GM21360 (cell line): Measurements from ENCODE around the gene EFR3B.
"Not testable (repeated sequence)": the region's sequence is repeated elsewhere in the genome, so short reads cannot be mapped to it uniquely, and the experiment has no call there.

ENCODE experiments used
- ATAC-seq: cut with Tn5 transposase; IDR thresholded peaks from one replicate; pipeline ENCODE4 v1.9.1; 2021; ENCODE audit warnings: mild to moderate bottlenecking, moderate library complexity; ENCODE audit not compliant: unreplicated experiment

EFR3B gene

DNA sequence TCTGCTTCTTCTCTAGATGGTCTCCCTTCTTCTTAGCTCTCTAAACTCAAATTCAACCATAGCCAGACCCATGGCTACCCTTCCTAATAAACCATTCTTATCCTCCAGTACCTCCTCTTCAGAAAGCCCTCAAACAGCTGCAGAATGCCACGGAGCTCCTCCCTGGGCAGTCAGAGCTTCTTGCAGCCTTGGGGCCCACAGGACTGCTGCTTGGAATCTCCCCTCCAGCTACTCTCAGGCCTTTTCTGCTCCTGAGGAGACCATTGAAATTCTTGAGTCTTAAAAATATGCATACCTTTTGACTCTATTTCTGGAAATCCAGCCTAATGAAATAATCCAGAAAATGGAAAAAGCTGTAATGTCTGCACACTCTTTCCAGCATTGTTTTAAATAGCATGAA lies 30.7 kb downstream of the EFR3B start:
- no peak for ATAC-seq

DNA sequence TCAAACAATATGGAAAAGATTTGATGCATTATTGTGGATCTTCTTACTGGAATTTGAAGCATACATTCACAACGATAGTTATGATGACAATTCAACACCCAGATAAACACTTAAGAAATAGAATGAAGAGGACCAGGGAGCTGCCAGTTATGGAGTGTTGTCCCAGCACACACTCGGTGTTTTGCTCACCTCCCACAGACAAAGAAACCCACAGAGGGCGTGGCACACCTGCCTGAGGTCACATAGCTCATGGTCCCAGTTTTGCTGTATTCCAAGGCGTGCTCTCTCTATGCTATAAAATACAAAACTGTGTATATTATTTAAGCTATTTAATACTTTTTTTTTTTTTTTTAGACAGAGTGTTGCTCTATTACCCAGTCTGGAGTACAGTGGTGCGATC lies 31.1 kb downstream of the EFR3B start:
- no peak for ATAC-seq

- no peak for ATAC-seq
Measured at GRCh38 chr2:25073914-25074313, 32.0 kb downstream of the EFR3B start.

- no peak for ATAC-seq
Measured at GRCh38 chr2:25074826-25075225, 33.0 kb downstream of the EFR3B start.

DNA sequence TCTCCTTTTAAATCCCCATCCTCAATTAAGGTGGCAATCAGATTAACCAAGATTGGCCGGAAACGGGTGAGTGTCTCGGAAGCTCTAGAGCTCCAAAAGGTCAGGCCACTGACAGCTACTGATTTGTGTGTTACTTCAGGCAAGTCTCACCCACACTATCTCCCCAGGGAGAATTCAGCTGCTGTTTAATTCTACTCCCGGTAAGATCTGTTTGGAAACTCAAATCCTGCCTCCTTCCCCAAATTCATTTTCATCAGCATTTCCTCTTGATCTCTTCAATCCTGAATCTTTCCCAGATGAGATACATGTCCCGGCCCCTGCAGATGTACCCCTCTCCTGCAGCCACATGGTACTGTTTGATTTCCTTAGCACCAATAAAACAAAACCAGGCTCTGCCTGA lies 34.9 kb downstream of the EFR3B start:
- ATAC-seq: no peak

GRCh38 chr2:25077789-25078169 lies 35.9 kb downstream of the EFR3B start:
- ATAC-seq: no peak

DNA sequence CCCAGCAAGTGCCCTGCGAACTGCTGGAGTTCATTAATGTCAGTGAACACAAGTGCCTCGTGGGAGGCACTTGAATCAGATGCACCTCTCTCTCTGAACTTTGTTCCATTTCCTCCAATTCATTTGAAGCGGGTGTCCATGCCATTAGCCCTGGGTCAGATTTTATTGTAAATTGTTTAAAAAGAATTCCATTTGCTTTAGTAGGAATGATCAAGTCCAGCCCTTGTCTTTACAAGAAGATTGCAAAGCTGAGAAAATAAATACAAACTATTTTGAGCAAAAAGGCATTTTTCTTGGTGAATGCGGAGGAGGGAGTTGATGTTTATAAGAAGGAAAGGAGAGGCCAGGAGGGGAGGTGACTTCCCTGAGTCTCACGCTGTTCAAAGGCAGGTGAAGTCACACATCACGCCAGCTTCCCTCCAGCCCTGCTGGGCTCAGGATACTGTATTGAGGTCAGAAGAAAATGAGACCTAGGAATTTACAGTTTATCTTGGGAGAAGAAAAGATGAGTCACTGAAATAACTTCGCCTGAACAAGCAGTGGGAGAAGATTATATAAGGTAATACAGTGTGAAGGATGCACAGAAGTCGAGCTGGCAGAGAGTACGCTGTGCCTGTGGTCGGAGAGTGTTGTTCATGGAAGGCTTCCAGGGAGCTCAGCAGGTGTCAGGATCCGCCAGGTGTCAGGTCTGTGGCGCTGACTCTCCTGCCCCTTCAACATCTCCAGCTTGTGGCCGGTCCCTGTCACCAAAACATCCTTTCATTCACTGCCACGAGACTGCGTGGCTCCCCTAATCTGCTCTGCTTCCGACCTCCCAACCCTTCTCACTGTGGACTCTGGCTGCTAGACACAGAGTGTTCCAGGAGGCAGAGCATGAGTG lies 36.5 kb downstream of the EFR3B start:
- ATAC-seq: no peak

GRCh38 chr2:25079050-25079635 lies 37.3 kb downstream of the EFR3B start:
- no peak for ATAC-seq

DNA sequence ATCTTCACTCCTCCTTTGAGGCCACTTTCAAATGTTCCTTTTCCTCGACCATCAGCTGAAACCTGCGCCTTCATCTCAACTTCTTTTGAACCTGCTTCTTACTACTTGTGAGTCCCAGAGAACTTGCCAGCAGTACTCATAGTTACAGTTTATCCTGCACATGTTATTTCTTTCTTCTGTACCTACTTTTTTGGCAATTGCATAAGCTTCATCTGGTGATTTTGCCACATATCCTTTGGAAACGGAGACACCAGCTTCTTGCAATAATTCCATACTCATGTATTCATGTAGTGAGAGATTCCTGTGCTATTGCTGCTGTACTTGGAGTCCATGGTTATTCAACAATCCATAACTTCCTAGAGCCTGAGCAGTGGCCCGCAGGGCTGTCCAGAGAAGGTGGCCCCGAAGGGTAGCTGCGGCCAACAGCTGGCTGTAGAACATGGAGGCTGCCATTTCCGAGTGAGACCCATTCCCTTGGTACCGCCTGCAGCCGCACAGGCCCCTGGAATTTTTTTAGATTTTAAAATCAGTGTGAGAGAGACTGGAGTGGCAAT lies 39.4 kb downstream of the EFR3B start:
- no peak for ATAC-seq

DNA sequence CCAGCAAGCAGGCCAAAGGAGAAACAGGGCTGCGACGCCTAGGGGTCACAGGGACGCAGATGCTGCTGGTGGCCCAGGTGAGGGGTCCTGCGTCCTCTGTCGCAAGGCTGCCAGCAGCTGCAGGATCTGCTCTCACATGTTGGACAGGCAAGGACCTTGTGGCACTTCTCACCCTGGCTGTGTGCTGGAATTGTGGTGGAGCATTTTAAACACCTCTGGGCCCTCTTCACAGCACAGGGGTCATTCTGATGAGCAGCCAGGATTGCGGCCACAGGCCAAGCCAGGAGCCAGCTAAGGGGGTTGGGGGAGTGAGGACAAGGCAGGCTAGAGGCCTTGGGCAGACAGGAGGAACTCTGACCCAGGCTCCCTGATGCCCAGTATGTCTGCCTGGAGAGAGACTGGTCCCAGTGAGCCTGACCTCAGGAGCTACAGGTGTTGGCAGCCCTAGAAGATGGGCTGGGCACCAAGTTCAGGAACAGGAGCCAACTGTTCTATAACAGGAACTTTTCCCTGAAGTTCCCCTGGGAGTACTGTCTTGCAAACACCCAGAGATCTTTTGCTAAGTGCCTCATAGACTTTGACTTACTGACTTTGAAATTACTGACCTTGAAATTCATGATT lies 40.2 kb downstream of the EFR3B start:
- ATAC-seq: no peak

DNA sequence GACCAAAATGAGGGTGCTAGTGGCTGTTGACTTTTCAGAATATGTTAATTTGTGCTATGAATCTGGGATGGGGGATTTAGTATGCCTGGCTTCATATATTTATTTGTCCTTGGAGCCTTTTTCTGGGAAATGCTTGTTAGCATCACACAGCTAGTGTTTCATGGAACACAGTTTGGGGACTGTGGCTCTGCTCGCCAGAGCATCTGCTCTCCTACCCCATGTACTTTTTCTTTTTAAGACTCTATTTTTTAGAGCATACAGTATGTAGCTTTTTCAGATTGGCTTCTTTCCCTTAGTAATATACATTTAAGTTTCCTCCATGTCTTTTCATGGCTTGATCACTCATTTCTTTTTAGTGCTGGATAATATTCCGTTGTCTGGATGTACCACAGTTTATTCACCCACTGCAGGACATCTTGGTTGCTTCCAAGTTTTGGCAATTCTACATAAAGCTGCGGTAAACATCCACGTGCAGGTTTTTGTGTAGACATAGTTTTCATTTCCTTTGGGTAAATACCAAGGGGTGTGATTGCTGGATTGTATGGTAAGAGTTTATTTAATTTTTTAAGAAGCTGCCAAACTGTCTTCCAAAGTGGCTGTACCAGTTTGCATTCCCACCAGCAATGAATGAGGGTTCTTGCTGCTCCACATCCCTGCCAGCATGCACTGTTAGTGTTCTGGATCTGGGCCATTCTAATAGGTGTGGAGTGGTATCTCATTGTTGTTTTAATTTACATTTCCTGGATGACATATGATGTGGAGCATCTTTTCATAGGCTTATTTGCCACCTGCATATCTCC lies 44.1 kb downstream of the EFR3B start:
- no peak for ATAC-seq

DNA sequence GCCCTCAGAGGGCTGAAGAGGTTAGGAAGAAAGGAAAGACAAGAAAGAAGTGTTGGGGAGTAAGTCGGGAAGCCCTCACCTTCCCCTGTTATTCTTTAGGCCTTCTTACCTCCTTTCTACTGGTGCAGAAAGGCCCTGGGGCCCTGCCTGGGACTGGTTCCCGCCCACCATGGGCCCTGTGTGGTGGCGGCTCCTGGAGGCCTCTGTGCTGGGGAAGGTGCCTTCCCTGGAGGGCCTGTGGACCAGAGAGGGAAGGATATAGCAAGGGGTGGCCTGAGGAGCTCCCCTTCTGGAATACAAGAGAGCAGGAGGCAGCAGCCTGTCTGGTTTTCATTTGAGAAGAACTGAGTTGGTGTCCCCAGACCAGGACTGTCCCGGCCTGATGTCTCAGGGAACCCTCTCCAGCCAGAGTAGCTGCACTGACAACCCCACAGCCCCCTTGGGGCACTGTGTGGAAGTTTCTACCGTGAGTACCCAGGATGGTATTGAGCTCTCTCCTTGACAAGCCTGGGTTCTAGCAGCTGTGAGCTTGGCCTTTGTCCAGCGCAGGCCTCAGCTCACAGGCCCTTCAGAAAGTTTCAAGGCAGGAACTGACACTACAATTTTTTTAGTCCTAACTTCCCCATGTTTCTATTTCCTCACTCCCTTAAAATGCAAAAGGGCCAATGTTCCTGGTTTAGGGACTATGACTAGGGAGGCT lies 47.1 kb downstream of the EFR3B start:
- ATAC-seq: no peak

GRCh38 chr2:25089605-25090315 lies 47.9 kb downstream of the EFR3B start:
- ATAC-seq: no peak

- ATAC-seq: no peak
Measured at GRCh38 chr2:25090801-25091200, 48.9 kb downstream of the EFR3B start.

DNA sequence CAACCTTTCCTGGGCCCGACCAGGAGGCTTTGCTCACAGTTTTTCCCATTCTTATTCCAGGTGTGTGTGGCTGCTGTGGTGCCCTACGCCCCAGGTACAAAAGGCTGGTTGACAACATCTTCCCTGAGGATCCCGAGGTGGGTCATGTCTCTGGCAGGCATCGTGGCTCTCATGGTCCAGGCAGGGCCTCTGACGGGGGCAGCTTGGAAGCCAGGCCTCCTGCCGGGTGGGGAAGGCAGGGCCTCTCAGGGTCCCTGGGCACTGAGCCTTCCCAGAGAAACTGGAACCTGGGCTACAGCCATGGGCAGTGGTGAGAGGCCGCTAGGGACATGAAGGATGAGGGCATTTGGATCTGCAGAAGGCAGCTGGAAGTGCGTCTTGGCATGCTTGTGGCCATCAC lies 49.4 kb downstream of the EFR3B start:
- ATAC-seq: no peak

DNA sequence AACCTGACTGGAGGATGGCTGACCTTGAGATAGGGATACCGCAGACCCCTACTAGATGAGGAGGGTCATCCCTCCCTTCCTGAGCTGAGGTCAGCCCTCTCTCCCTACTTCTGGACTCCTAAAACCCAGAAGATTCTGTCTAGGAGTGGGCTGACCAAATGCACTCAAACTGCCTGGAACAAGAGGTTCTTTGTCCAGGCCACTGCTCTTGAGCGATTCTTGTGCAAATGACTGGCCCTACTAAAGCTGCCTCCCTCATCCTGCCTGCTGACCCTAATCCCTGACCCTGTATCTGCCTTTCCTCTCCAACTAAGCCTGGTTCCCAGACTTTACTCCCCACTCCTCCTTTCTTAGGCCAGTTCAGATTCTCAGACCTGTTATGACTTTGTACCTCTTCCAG lies 56.2 kb downstream of the EFR3B start:
- ATAC-seq: no peak

DNA sequence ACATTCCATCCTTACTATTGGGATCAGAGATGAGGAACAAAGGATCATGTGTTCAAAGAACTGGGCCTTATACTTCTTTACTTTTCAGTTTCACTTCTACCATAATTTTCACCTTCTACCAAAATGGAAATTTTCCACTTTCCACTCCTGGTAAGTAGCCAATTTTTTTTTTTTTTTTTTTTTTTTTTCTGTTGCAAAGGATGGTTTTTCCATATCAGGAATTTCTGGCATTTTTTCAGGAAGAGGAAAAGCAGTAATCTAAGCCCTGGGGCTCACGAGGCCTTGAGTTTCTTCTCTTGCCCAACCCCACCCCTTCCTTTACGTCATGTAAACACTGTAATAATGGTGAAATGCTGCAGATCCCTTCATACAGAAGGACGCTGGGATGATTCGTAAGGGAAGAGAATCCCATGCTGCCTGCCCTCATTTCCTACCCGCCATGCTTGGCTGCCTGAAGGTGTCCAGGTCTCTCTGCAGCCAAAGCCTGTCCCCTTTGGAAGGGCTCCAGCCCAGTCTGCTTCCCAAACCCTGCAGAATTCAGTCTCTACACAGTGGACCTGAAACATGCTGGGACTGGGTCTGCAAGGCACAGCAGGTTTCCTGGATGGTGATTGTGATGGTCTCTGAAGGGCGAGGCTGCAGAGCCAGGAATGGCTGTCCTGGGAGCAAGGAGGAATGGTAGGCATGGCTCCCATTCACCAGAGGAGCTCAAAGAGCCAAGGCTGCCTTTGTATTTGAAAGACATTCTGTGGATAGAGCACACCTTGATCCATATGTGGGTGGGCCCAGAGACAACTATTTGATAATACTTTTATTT lies 57.0 kb downstream of the EFR3B start:
- ATAC-seq: no peak

DNA sequence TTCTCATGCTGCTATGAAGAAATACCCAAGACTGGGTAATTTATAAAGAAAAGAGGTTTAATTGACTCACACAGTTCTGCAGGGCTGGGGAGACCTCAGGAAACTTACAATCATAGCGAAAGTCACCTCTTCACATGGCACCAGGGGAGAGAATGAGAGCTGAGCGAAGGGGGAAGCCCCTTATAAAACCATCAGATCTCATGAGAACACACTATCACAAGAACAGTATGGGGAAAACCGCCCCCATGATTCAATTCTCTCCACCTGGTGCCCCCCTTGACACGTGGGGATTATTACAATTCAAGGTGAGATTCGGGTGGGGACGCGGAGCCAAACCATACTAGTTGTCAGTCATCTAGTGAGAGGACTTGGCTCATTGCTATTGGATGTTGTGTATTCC lies 60.5 kb downstream of the EFR3B start:
- not testable (repeated sequence) for ATAC-seq

DNA sequence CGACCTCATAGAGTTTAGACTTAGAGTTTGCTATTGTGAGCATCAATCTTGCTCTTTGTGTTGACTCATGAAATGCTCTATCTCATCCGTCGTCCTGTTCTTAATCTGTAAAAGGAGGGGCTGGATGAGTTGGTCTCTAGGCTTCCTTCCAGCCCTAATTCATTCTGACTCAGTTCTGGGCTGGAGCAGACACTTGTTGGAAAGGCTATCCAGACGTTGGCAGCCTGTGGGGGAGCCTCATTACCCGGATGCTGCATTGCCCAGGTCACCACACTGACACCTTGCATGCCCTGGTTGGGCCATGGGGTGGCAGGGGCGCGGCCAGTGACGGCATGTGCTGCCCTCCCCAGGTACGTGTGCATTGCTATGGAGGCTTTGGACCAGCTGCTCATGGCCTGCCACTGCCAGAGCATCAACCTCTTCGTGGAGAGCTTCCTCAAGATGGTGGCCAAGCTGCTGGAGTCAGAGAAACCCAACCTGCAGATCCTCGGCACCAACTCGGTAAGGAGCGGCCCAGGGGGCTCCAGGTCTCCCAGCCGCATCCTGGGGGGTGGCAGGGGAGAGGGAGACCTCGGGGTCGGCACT lies 61.5 kb downstream of the EFR3B start:
- no peak for ATAC-seq
